Measurements from ENCODE around the gene SLC5A11. TPM values are rescaled to one million over a fixed set of nuclear protein-coding genes. Genes with fewer than 3 reads are reported as not detected.

SLC5A11 gene
- total and polyA plus RNA-seq, 2 donors (not counting 1 experiment from before 2014, with no cell fraction given), result under 0.01 TPM; not detected in 1

GRCh38 chr16:24876231-24876630 lies 30.5 kb downstream of the SLC5A11 start:
- Histone ChIP-seq H3K79me2 (ENCODE audit: control insufficient read depth, insufficient read depth, low read length) (no peaks in the 10 kb centered on the region), H3K4me3 (replicated peaks in 1 of 4; ENCODE audit: control extremely low read depth in 1 of 4, insufficient read depth in 1 of 4, low read depth in 3 of 4, low read length in 4 of 4) (no peak overlapping the region), H3K4me2 (ENCODE audit: extremely low read depth, insufficient read depth, low read length) (no peak overlapping the region), H2AFZ (ENCODE audit: low read length) (no peak overlapping the region), H3K9me3 (ENCODE audit: control insufficient read depth, insufficient read depth, low read depth, low read length) (no peaks in the 10 kb centered on the region), H3K4me1 (ENCODE audit: control insufficient read depth, extremely low read depth, insufficient read depth, low read length) (no peaks in the 10 kb centered on the region), H3K36me3 (ENCODE audit: control insufficient read depth, insufficient read depth, low read length) (no peaks in the 10 kb centered on the region), H4K20me1 (ENCODE audit: control insufficient read depth, extremely low read depth, insufficient read depth, low read length) (no peaks in the 10 kb centered on the region), H3K27ac (ENCODE audit: insufficient read depth, low read length) (no peak overlapping the region), H3K27me3 (ENCODE audit: control insufficient read depth, insufficient read depth, low read length) (no peaks in the 10 kb centered on the region), H3K9ac (ENCODE audit: insufficient read depth, low read length) (no peak overlapping the region)
- DNase-seq (ENCODE audit: low read depth in 2 of 2), result no peak
- TF ChIP-seq CTCF (conservative IDR thresholded peaks at IDR 0.05 in 1 of 2, IDR thresholded peaks at IDR 0.05 in 1 of 2; ENCODE audit: low read depth in 1 of 2, low read length in 2 of 2) (no peak), EZH2 (IDR thresholded peaks at IDR 0.05; ENCODE audit: low read length, missing control alignments) (no peak)

DNA sequence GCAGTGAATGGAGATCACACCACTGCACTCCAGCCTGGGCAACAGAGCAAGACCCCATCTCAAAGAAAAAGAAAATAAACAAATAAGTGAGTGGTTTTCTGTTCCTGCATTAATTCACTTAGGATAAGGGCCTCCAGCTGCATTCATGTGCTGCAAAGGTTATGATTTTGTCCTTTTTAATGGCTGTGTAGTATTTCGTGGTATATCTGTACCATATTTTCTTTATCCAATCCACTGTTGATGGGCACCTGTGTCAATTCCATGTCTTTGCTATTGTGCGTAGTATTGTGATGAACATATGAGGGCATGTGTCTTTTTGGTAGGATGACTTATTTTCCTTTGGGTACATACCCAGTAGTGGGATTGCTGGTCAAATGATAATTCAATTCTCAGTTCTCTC lies 33.9 kb downstream of the SLC5A11 start:
- Histone ChIP-seq H3K9ac (ENCODE audit: insufficient read depth, low read length) (no peak overlapping the region), H3K4me3 (replicated peaks in 1 of 4; ENCODE audit: control extremely low read depth in 1 of 4, insufficient read depth in 1 of 4, low read depth in 3 of 4, low read length in 4 of 4) (no peak overlapping the region), H2AFZ (ENCODE audit: low read length) (no peak overlapping the region), H4K20me1 (ENCODE audit: control insufficient read depth, extremely low read depth, insufficient read depth, low read length) (no peaks in the 10 kb centered on the region), H3K79me2 (ENCODE audit: control insufficient read depth, insufficient read depth, low read length) (no peaks in the 10 kb centered on the region), H3K27ac (ENCODE audit: insufficient read depth, low read length) (no peak overlapping the region), H3K27me3 (ENCODE audit: control insufficient read depth, insufficient read depth, low read length) (no peaks in the 10 kb centered on the region), H3K9me3 (ENCODE audit: control insufficient read depth, insufficient read depth, low read depth, low read length) (no peaks in the 10 kb centered on the region), H3K4me1 (ENCODE audit: control insufficient read depth, extremely low read depth, insufficient read depth, low read length) (no peaks in the 10 kb centered on the region), H3K36me3 (ENCODE audit: control insufficient read depth, insufficient read depth, low read length) (no peaks in the 10 kb centered on the region), H3K4me2 (ENCODE audit: extremely low read depth, insufficient read depth, low read length) (no peak overlapping the region)
- TF ChIP-seq CTCF (conservative IDR thresholded peaks at IDR 0.05 in 1 of 2, IDR thresholded peaks at IDR 0.05 in 1 of 2; ENCODE audit: low read depth in 1 of 2, low read length in 2 of 2) (no peak), EZH2 (IDR thresholded peaks at IDR 0.05; ENCODE audit: low read length, missing control alignments) (no peak)
- no peak for DNase-seq (ENCODE audit: low read depth in 2 of 2)

GRCh38 chr16:24883714-24884151 lies 38.0 kb downstream of the SLC5A11 start:
- no peaks in the 10 kb centered on the region for H3K9me3 ChIP-seq (ENCODE audit: control insufficient read depth, insufficient read depth, low read depth, low read length)
- no peak overlapping the region for H3K27ac ChIP-seq (ENCODE audit: insufficient read depth, low read length)
- H4K20me1 ChIP-seq (ENCODE audit: control insufficient read depth, extremely low read depth, insufficient read depth, low read length), result no peaks in the 10 kb centered on the region
- no peak overlapping the region for H3K9ac ChIP-seq (ENCODE audit: insufficient read depth, low read length)
- H3K4me3 ChIP-seq (replicated peaks in 1 of 4; ENCODE audit: control extremely low read depth in 1 of 4, insufficient read depth in 1 of 4, low read depth in 3 of 4, low read length in 4 of 4), result no peak overlapping the region
- H2AFZ ChIP-seq (ENCODE audit: low read length), result no peak overlapping the region
- TF ChIP-seq EZH2 (IDR thresholded peaks at IDR 0.05; ENCODE audit: low read length, missing control alignments), result no peak
- no peak for TF ChIP-seq CTCF (conservative IDR thresholded peaks at IDR 0.05 in 1 of 2, IDR thresholded peaks at IDR 0.05 in 1 of 2; ENCODE audit: low read depth in 1 of 2, low read length in 2 of 2)
- H3K4me2 ChIP-seq (ENCODE audit: extremely low read depth, insufficient read depth, low read length), result no peak overlapping the region
- no peaks in the 10 kb centered on the region for H3K79me2 ChIP-seq (ENCODE audit: control insufficient read depth, insufficient read depth, low read length)
- no peaks in the 10 kb centered on the region for H3K36me3 ChIP-seq (ENCODE audit: control insufficient read depth, insufficient read depth, low read length)
- no peaks in the 10 kb centered on the region for H3K27me3 ChIP-seq (ENCODE audit: control insufficient read depth, insufficient read depth, low read length)
- no peaks in the 10 kb centered on the region for H3K4me1 ChIP-seq (ENCODE audit: control insufficient read depth, extremely low read depth, insufficient read depth, low read length)
- DNase-seq (ENCODE audit: low read depth in 2 of 2), result no peak

Data from fibroblast of lung (primary cell).